Hepatocyte (in vitro differentiated cells): ENCODE results near the gene CACNA1C.

Experiments
- CTCF ChIP-seq: fragments of 200-600 bp; sonication (generic); IDR thresholded peaks from 2 replicates; pipeline ENCODE4 v1.5.1; 2016; ENCODE audit warnings: antibody characterized with exemption, mild to moderate bottlenecking; ENCODE audit not compliant: poor library complexity
- EZH2 ChIP-seq: fragments of 200-600 bp; sonication (generic); IDR thresholded peaks from 2 replicates; pipeline ENCODE4 v1.6.1; 2016; ENCODE audit warnings: antibody characterized with exemption, mild to moderate bottlenecking, borderline replicate concordance

- TF ChIP-seq CTCF (no peak), EZH2 (no peak)
Measured at GRCh38 chr12:2019126-2019525, 33.7 kb upstream of the CACNA1C start.
